Activated CD8-positive, alpha-beta memory T cell treated with anti-CD3 and anti-CD28 coated beads for 36 hours (primary cell): ENCODE data around the gene CCDC85C. TPM values are rescaled to one million over a fixed set of nuclear protein-coding genes. Genes with fewer than 3 reads are reported as not detected.

Experiments used
- CTCF ChIA-PET: fragments of 350-600 bp; sonication (Branson Sonifier 250); formaldehyde crosslinking; loops from one replicate; lab custom pipeline; 2021; ENCODE audit warnings: antibody characterized with exemption; lab: Charles Lee
- POLR2A ChIA-PET: fragments of 350-600 bp; sonication (Branson Sonifier 250); formaldehyde crosslinking; loops from one replicate; lab custom pipeline; 2021; ENCODE audit warnings: antibody characterized with exemption; lab: Charles Lee
- total RNA-seq, 2 experiments: library from RNA; stranded (reverse); gene quantifications; one replicate each; pipeline ENCODE4 v1.2.3, GENCODE V29; 2021

CCDC85C gene
- total RNA-seq, 2 experiments from 2014 or later: 4.7 to 5.5 TPM

GRCh38 chr14:99513183-99513694, 90.8 kb downstream of the CCDC85C start:
- ChIA-PET POLR2A (no interaction called here), CTCF (no interaction called here)

GRCh38 chr14:99512571-99513182, 91.3 kb downstream of the CCDC85C start:
- POLR2A ChIA-PET: no interaction called here
- CTCF ChIA-PET: no interaction called here

- ChIA-PET POLR2A (no interaction called here), CTCF (no interaction called here)
Measured at GRCh38 chr14:99512110-99512449, 91.9 kb downstream of the CCDC85C start.

- ChIA-PET CTCF (no interaction called here), POLR2A (no interaction called here)
Measured at GRCh38 chr14:99511421-99512109, 92.4 kb downstream of the CCDC85C start.

- ChIA-PET CTCF (no interaction called here), POLR2A (no interaction called here)
Measured at GRCh38 chr14:99510556-99511139, 93.4 kb downstream of the CCDC85C start.

GRCh38 chr14:99509871-99510555, 94.0 kb downstream of the CCDC85C start:
- ChIA-PET POLR2A (no interaction called here), CTCF (no interaction called here)

- ChIA-PET POLR2A (no interaction called here), CTCF (no interaction called here)
Measured at GRCh38 chr14:99508896-99509629, 94.9 kb downstream of the CCDC85C start.

GRCh38 chr14:99507860-99508640, 96.0 kb downstream of the CCDC85C start:
- ChIA-PET CTCF (no interaction called here), POLR2A (no interaction called here)

GRCh38 chr14:99506276-99506675, 97.7 kb downstream of the CCDC85C start:
- POLR2A ChIA-PET: no interaction called here
- CTCF ChIA-PET: no interaction called here

GRCh38 chr14:99505089-99505488, 98.9 kb downstream of the CCDC85C start:
- POLR2A ChIA-PET: no interaction called here

GRCh38 chr14:99503848-99504453, 100.1 kb downstream of the CCDC85C start:
- ChIA-PET POLR2A (no interaction called here), CTCF (no interaction called here)

More at GRCh38 chr14:99505089-99505488, 98.9 kb downstream of the CCDC85C start:
- CTCF ChIA-PET: no interaction called here

- POLR2A ChIA-PET: no interaction called here
- CTCF ChIA-PET: no interaction called here
Measured at GRCh38 chr14:99502989-99503421, 101.0 kb downstream of the CCDC85C start.

- POLR2A ChIA-PET: no interaction called here
- CTCF ChIA-PET: no interaction called here
Measured at GRCh38 chr14:99497894-99498293, 106.1 kb downstream of the CCDC85C start.

- ChIA-PET CTCF (interaction anchor here (0.5 kb wide), 1 partner anchor 262 kb away, joined by 4 read pairs; no protein-coding TSS in a partner anchor), POLR2A (no interaction called here)
Measured at GRCh38 chr14:99497341-99497740, 106.7 kb downstream of the CCDC85C start.

GRCh38 chr14:99484106-99484505, 119.9 kb downstream of the CCDC85C start:
- ChIA-PET CTCF (no interaction called here), POLR2A (no interaction called here)

- CTCF ChIA-PET: interaction anchor here (1.0 to 1.2 kb wide), 2 partner anchors 8 to 66 kb away, joined by 3 to 4 read pairs; no protein-coding TSS in a partner anchor
- POLR2A ChIA-PET: interaction anchor here (0.6 to 2.4 kb wide), 6 partner anchors 10 to 489 kb away, joined by 3 to 16 read pairs (median 3); partner anchors contain the start of genes BCL11B, CCDC85C and CYP46A1
Measured at GRCh38 chr14:99481745-99482099, 122.3 kb downstream of the CCDC85C start.

GRCh38 chr14:99480917-99481744, 122.9 kb downstream of the CCDC85C start, which contains the start of gene CCNK:
Gene CCNK (plus strand): TSS chr14:99481409. CDS start chr14:99492678, 11,269 bp downstream.
- CTCF ChIA-PET: interaction anchor here (1.0 to 1.2 kb wide), 2 partner anchors 9 to 65 kb away, joined by 3 to 4 read pairs; no protein-coding TSS in a partner anchor
- POLR2A ChIA-PET: interaction anchor here (0.6 to 2.4 kb wide), 11 partner anchors 10 to 624 kb away, joined by 3 to 16 read pairs (median 3); partner anchors contain the start of genes BCL11B, CCDC85C and CYP46A1
